ENCODE measurements around the gene TOMM40. TPM values are rescaled to one million over a fixed set of nuclear protein-coding genes. Genes with fewer than 3 reads are reported as not detected.

The TOMM40 gene
- total and polyA plus RNA-seq, 2 of the 13 experiments (the other 11 are each of a cell fraction or from before 2014, with no cell fraction given) = 72.0 to 110 TPM

- TF ChIP-seq AKNA (CRISPR knock-in tag; IDR thresholded peaks at IDR 0.05; ENCODE audit: borderline replicate concordance) = no peak
- no peak for TF ChIP-seq ZNF251 (CRISPR knock-in tag; IDR thresholded peaks at IDR 0.05)
- TF ChIP-seq, protein P1, sequence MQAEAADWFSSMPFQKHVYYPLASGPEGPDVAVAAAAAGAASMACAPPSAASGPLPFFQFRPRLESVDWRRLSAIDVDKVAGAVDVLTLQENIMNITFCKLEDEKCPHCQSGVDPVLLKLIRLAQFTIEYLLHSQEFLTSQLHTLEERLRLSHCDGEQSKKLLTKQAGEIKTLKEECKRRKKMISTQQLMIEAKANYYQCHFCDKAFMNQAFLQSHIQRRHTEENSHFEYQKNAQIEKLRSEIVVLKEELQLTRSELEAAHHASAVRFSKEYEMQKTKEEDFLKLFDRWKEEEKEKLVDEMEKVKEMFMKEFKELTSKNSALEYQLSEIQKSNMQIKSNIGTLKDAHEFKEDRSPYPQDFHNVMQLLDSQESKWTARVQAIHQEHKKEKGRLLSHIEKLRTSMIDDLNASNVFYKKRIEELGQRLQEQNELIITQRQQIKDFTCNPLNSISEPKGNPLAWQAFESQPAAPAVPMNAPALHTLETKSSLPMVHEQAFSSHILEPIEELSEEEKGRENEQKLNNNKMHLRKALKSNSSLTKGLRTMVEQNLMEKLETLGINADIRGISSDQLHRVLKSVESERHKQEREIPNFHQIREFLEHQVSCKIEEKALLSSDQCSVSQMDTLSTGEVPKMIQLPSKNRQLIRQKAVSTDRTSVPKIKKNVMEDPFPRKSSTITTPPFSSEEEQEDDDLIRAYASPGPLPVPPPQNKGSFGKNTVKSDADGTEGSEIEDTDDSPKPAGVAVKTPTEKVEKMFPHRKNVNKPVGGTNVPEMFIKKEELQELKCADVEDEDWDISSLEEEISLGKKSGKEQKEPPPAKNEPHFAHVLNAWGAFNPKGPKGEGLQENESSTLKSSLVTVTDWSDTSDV (CRISPR knock-in tag; IDR thresholded peaks at IDR 0.05) = no peak
- 0 out of 2 replicates have a peak, but pooled peaks have one; percentile 36 for TF ChIP-seq ZBTB8A (CRISPR knock-in tag; IDR thresholded peaks at IDR 0.05; ENCODE audit: borderline replicate concordance, low read depth)
- peak; percentile 51 for TF ChIP-seq PHF8 (CRISPR knock-in tag; IDR thresholded peaks at IDR 0.05)
- TF ChIP-seq, protein P2, sequence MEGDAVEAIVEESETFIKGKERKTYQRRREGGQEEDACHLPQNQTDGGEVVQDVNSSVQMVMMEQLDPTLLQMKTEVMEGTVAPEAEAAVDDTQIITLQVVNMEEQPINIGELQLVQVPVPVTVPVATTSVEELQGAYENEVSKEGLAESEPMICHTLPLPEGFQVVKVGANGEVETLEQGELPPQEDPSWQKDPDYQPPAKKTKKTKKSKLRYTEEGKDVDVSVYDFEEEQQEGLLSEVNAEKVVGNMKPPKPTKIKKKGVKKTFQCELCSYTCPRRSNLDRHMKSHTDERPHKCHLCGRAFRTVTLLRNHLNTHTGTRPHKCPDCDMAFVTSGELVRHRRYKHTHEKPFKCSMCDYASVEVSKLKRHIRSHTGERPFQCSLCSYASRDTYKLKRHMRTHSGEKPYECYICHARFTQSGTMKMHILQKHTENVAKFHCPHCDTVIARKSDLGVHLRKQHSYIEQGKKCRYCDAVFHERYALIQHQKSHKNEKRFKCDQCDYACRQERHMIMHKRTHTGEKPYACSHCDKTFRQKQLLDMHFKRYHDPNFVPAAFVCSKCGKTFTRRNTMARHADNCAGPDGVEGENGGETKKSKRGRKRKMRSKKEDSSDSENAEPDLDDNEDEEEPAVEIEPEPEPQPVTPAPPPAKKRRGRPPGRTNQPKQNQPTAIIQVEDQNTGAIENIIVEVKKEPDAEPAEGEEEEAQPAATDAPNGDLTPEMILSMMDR (CRISPR knock-in tag; IDR thresholded peaks at IDR 0.05) = peak; percentile 7; the same call in 1 of the 2 replicates
- no peak for TF ChIP-seq NR2F2 (IDR thresholded peaks at IDR 0.05; ENCODE audit: borderline replicate concordance, low read depth)
- no peak for TF ChIP-seq ZNF615 (CRISPR knock-in tag; IDR thresholded peaks at IDR 0.05; ENCODE audit: borderline replicate concordance)
- peak; percentile 17; the same call in 1 of the 2 replicates for TF ChIP-seq ERF (CRISPR knock-in tag; IDR thresholded peaks at IDR 0.05)
- TF ChIP-seq ZNF7 (CRISPR knock-in tag; IDR thresholded peaks at IDR 0.05) = no peak
- peak; percentile 29; the same call in 1 of the 2 replicates for TF ChIP-seq SIN3A (IDR thresholded peaks at IDR 0.05; ENCODE audit: borderline replicate concordance, low read depth, low read length)
- TF ChIP-seq ZNF720 (CRISPR knock-in tag; IDR thresholded peaks at IDR 0.05) = no peak
- no peak for TF ChIP-seq KDM6A (CRISPR knock-in tag; IDR thresholded peaks at IDR 0.05; ENCODE audit: low read depth)
- 0 out of 2 replicates have a peak, but pooled peaks have one; percentile 68 for TF ChIP-seq SNAPC2 (CRISPR knock-in tag; IDR thresholded peaks at IDR 0.05)
- TF ChIP-seq ZMAT3 (CRISPR knock-in tag; conservative IDR thresholded peaks at IDR 0.05) = no peak; the same call in 1 of the 2 replicates
- TF ChIP-seq FOXM1 (CRISPR knock-in tag; IDR thresholded peaks at IDR 0.05) = no peak
- no peak for TF ChIP-seq NFE2 (CRISPR knock-in tag; IDR thresholded peaks at IDR 0.05)
- no peak for TF ChIP-seq HOXD1 (CRISPR knock-in tag; IDR thresholded peaks at IDR 0.05)
- TF ChIP-seq, protein P3, sequence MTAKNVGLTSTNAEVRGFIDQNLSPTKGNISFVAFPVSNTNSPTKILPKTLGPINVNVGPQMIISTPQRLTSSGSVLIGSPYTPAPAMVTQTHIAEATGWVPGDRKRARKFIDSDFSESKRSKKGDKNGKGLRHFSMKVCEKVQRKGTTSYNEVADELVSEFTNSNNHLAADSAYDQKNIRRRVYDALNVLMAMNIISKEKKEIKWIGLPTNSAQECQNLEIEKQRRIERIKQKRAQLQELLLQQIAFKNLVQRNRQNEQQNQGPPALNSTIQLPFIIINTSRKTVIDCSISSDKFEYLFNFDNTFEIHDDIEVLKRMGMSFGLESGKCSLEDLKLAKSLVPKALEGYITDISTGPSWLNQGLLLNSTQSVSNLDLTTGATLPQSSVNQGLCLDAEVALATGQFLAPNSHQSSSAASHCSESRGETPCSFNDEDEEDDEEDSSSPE (CRISPR knock-in tag; IDR thresholded peaks at IDR 0.05) = no peak
- TF ChIP-seq NFIC (IDR thresholded peaks at IDR 0.05; ENCODE audit: low read length) = no peak
These were observed 14.5 kb downstream of the TOMM40 start, which contains the start of gene APOE (continued) for GRCh38 chr19:44905437-44906160.

All from HepG2 (cell line).